ENCODE data around the gene TRNP1. TPM values are rescaled to one million over a fixed set of nuclear protein-coding genes. Genes with fewer than 3 reads are reported as not detected.

TRNP1 gene, protein sequence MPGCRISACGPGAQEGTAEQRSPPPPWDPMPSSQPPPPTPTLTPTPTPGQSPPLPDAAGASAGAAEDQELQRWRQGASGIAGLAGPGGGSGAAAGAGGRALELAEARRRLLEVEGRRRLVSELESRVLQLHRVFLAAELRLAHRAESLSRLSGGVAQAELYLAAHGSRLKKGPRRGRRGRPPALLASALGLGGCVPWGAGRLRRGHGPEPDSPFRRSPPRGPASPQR
- total RNA-seq, result 7.5 and 11.7 TPM in 2 replicates

DNA sequence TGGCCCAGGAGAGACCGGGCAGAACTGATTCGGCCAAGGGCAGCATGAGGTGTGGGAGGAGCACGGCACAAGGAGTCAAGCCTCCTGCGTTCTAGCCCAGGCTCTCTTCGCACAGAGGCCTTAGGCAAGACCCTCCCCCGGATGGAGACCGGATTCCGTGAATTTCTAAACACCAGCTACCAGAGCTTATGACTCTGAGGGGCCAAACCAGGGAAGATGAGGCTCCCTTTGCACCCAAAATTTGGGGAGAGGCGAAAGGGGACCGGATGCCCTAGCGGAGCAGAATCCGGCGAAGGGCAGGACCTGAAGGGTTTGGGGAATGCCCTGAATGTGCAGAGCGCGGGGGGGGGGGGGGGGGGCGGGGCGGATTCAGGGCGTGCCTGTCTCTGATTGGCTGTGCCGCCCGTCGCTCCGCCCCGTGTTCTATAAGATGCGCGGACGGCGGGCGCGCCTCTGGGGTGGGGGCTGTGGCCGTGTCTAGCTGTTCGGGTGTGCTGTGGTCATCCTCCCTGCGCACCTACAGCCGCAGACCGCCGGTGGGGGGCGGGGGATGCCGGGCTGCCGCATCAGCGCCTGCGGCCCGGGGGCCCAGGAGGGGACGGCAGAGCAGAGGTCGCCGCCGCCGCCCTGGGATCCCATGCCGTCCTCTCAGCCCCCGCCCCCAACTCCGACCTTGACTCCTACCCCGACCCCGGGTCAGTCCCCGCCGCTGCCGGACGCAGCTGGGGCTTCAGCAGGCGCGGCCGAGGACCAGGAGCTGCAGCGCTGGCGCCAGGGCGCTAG, at the start of gene TRNP1:
TSS of gene TRNP1 (plus strand) at position 456 of the 783 bp plus-strand sequence. CDS start at position 551, 95 bp downstream.

GRCh38 chr1:26959722-26960624, 33.5 kb upstream of the TRNP1 start, which contains the start of gene KDF1:
Gene KDF1, minus strand, starts transcription at chr1:26960468. Its CDS starts 8,088 bp downstream, at chr1:26952380.

Other genes starting within 250 kb of the TRNP1 start
- gene PIGV, start 205.7 kb upstream of the TRNP1 start, total RNA-seq, result 7.1 and 10.0 TPM in 2 replicates
- 5.5 and 5.9 TPM in 2 replicates for gene ZDHHC18, start 167.0 kb upstream of the TRNP1 start, total RNA-seq
- gene SFN, start 130.5 kb upstream of the TRNP1 start, total RNA-seq, result not detected in 2 replicates
- gene GPN2, start 103.4 kb upstream of the TRNP1 start, total RNA-seq, result 6.7 and 8.4 TPM in 2 replicates
- gene GPATCH3, start 93.2 kb upstream of the TRNP1 start, total RNA-seq, result 8.8 and 11.2 TPM in 2 replicates
- gene NR0B2, start 79.7 kb upstream of the TRNP1 start, total RNA-seq, result not detected in 2 replicates
- gene NUDC, start 71.9 kb upstream of the TRNP1 start, total RNA-seq, result 36.4 and 48.3 TPM in 2 replicates
- gene KDF1, start 33.2 kb upstream of the TRNP1 start, total RNA-seq, result not detected in 2 replicates
- gene TENT5B, start 19.2 kb downstream of the TRNP1 start, total RNA-seq, result 1.3 and 3.0 TPM in 2 replicates
- gene SLC9A1, start 161.4 kb downstream of the TRNP1 start, total RNA-seq, result 3.9 and 5.9 TPM in 2 replicates
- gene WDTC1, start 240.9 kb downstream of the TRNP1 start, total RNA-seq, result 13.0 and 15.5 TPM in 2 replicates

Data from epithelial cell of umbilical artery (primary cell).